K562 (cell line): ENCODE data around the gene PODXL2. TPM values are rescaled to one million over a fixed set of nuclear protein-coding genes. Genes with fewer than 3 reads are reported as not detected.
A peak's percentile ranks its signal among the peaks of the same experiment; 100 is the strongest.

Experiments used
- ATAC-seq: fragments of 200-7000 bp; cut with Tn5 transposase; 3 replicates; pipeline ENCODE4 v1.9.1; 2020; ENCODE audit warnings: moderate library complexity
- BruUV-seq: library from RNA; stranded (reverse); fragments of 400-500 nt; replicated peaks from 2 replicates; lab custom pipeline; 2021; lab: Mats Ljungman, UMichigan
- CTCF ChIA-PET: fragments of 300-600 bp; formaldehyde crosslinking; extraction: SDS; loops from one replicate; lab custom pipeline; 2021; ENCODE audit warnings: low intra/inter-chr PET ratio; lab: Yijun Ruan, JAX
- POLR2A ChIA-PET: fragments of 300-600, 350-650 bp; sonication (Branson Sonifier 250); formaldehyde crosslinking; extraction: SDS; loops from one replicate; lab custom pipeline; 2021; ENCODE audit warnings: antibody characterized with exemption, inconsistent platforms; lab: Yijun Ruan, JAX
- DNase-seq, 4 experiments: peaks; one replicate each; pipeline versions ENCODE4 v3.0.0 to v3.0.0-alpha.2; 2011 to 2018; ENCODE audit warnings: low spot score in 3 of 4, mixed read lengths in 3 of 4; ENCODE audit errors: extremely low read depth in 1 of 4
- FAIRE-seq: peaks from 2 replicates; lab custom pipeline; 2011; peaks lifted over from hg19 to GRCh38; lab: Jason Lieb, UNC
- H2AFZ ChIP-seq: 2 replicates; pipeline ENCODE4 v1.6.0; 2011; ENCODE audit warnings: low read depth, low read length, control low read depth, inconsistent platforms
- H3K27ac ChIP-seq: fragments of 200-600 bp; 3 replicates; pipeline ENCODE4 v1.8.0; 2011; ENCODE audit warnings: low read depth, mild to moderate bottlenecking, control low read depth, inconsistent platforms, low read length, moderate library complexity, mixed read lengths; ENCODE audit errors: extremely low read depth
- H3K27me3 ChIP-seq, 2 experiments: fragments of 300-600 bp in 1 of 2; 2 replicates in 1 of 2; 3 replicates in 1 of 2; pipeline versions ENCODE4 v1.6.0 to v1.8.0; 2011; ENCODE audit warnings: inconsistent platforms in 2 of 2, low read length in 2 of 2, mild to moderate bottlenecking in 1 of 2, mixed read lengths in 1 of 2, moderate library complexity in 1 of 2; ENCODE audit not compliant: control insufficient read depth in 2 of 2, insufficient read depth in 2 of 2
- H3K36me3 ChIP-seq: fragments of 300-600 bp; 3 replicates; pipeline ENCODE4 v1.8.0; 2011; ENCODE audit warnings: mild to moderate bottlenecking, low read length, inconsistent platforms; ENCODE audit not compliant: control insufficient read depth, insufficient read depth
- H3K4me1 ChIP-seq, 2 experiments: fragments of 200-600 bp in 1 of 2; replicated peaks in 1 of 2; 2 replicates in 1 of 2; 3 replicates in 1 of 2; pipeline versions ENCODE4 v1.5.1 to v1.8.0; 2011; ENCODE audit warnings: inconsistent platforms in 2 of 2, low read length in 2 of 2, mild to moderate bottlenecking in 1 of 2, mixed read lengths in 1 of 2, moderate library complexity in 1 of 2; ENCODE audit not compliant: control insufficient read depth in 2 of 2, insufficient read depth in 2 of 2
- H3K4me2 ChIP-seq: 2 replicates; pipeline ENCODE4 v1.6.1; 2011; ENCODE audit warnings: low read length, control low read depth, inconsistent platforms, mixed read lengths; ENCODE audit not compliant: insufficient read depth
- H3K4me3 ChIP-seq: fragments of 200-600 bp; sonication (generic), shearing (Covaris generic); 2 replicates; pipeline ENCODE4 v1.5.1; 2016; ENCODE audit warnings: control low read depth, inconsistent platforms
- H3K79me2 ChIP-seq: fragments of 200-600 bp; 3 replicates; pipeline ENCODE4 v1.8.0; 2011; ENCODE audit warnings: low read length, inconsistent platforms; ENCODE audit not compliant: control insufficient read depth, insufficient read depth
- H3K9ac ChIP-seq, 2 experiments: 2 replicates each; pipeline versions ENCODE4 v1.6.0 to v1.6.1; 2011; ENCODE audit warnings: low read depth in 2 of 2, low read length in 2 of 2, control low read depth in 1 of 2, inconsistent platforms in 1 of 2, mild to moderate bottlenecking in 1 of 2, mixed read lengths in 1 of 2; ENCODE audit not compliant: insufficient read depth in 1 of 2
- H3K9me1 ChIP-seq: one replicate; pipeline ENCODE4 v1.6.0; 2011; ENCODE audit warnings: inconsistent platforms, mild to moderate bottlenecking, low read length, moderate library complexity; ENCODE audit not compliant: control insufficient read depth, insufficient read depth
- H3K9me3 ChIP-seq: replicated peaks from 2 replicates; pipeline ENCODE4 v1.5.1; 2011; ENCODE audit warnings: low read depth, low read length, inconsistent platforms; ENCODE audit not compliant: control insufficient read depth, insufficient read depth
- H4K20me1 ChIP-seq: replicated peaks from 2 replicates; pipeline ENCODE4 v1.6.1; 2011; ENCODE audit warnings: low read length, inconsistent platforms, mixed read lengths; ENCODE audit not compliant: control insufficient read depth, insufficient read depth
- ATF3 ChIP-seq, 2 experiments: fragments of 450-650 bp in 1 of 2; sonication (generic) in 1 of 2; formaldehyde crosslinking in 1 of 2; IDR thresholded peaks in 1 of 2; conservative IDR thresholded peaks in 1 of 2; 2 replicates each; pipeline versions ENCODE4 v1.6.1 to v1.8.1; 2016 to 2023; ENCODE audit warnings: mild to moderate bottlenecking in 2 of 2, moderate library complexity in 2 of 2, inconsistent platforms in 1 of 2, missing genetic modification reagents in 1 of 2
- FOXO4 ChIP-seq: fragments of 450-650 bp; formaldehyde crosslinking; IDR thresholded peaks from 2 replicates; pipeline ENCODE4 v1.4.0; 2020; ENCODE audit warnings: mild to moderate bottlenecking, moderate library complexity
- GTF2A2 ChIP-seq: IDR thresholded peaks from 2 replicates; pipeline ENCODE4 v1.6.1; 2016; ENCODE audit warnings: mild to moderate bottlenecking, missing genetic modification characterization, missing compliant biosample characterization
- HDAC2 ChIP-seq: fragments of 450-650 bp; IDR thresholded peaks from 2 replicates; pipeline ENCODE4 v1.6.1; 2016; ENCODE audit warnings: mild to moderate bottlenecking
- HOXB6 ChIP-seq: fragments of 250-450 bp; sonication (Bioruptor Pico); IDR thresholded peaks from 2 replicates; pipeline ENCODE4 v1.5.1; 2022; ENCODE audit warnings: mild to moderate bottlenecking, borderline replicate concordance
- MEF2D ChIP-seq: conservative IDR thresholded peaks from 2 replicates; pipeline ENCODE4 v1.6.1; 2016; ENCODE audit warnings: low read depth, missing genetic modification characterization, missing compliant biosample characterization
- MXI1 ChIP-seq: IDR thresholded peaks from 2 replicates; pipeline ENCODE4 v1.6.1; 2011; ENCODE audit warnings: low read depth, mild to moderate bottlenecking, improper control_type of control experiment, low read length
- NR0B1 ChIP-seq: fragments of 450-650 bp; IDR thresholded peaks from one replicate; pipeline ENCODE4 v1.6.1; 2018; ENCODE audit warnings: mild to moderate bottlenecking, moderate library complexity; ENCODE audit not compliant: partially characterized antibody
- PBX2 ChIP-seq, 2 experiments: IDR thresholded peaks in 1 of 2; conservative IDR thresholded peaks in 1 of 2; 2 replicates each; pipeline ENCODE4 v1.6.1; 2016; ENCODE audit warnings: low read depth in 2 of 2, mild to moderate bottlenecking in 1 of 2, missing compliant biosample characterization in 1 of 2, missing genetic modification characterization in 1 of 2, moderate library complexity in 1 of 2
- PCBP2 ChIP-seq: fragments of 200-400 bp; formaldehyde crosslinking; IDR thresholded peaks from 2 replicates; pipeline ENCODE4 v1.6.1; 2018; ENCODE audit warnings: low read length, low read depth, mild to moderate bottlenecking, moderate library complexity; ENCODE audit not compliant: poor library complexity, severe bottlenecking
- SAFB2 ChIP-seq: fragments of 200-400 bp; formaldehyde crosslinking; IDR thresholded peaks from 2 replicates; pipeline ENCODE4 v1.6.1; 2018; ENCODE audit warnings: borderline replicate concordance, low read length, low read depth, moderate library complexity; ENCODE audit not compliant: severe bottlenecking
- ZNF589 ChIP-seq: fragments of 200-800 bp; sonication (Bioruptor generic); IDR thresholded peaks from 2 replicates; pipeline ENCODE4 v1.6.1; 2016; ENCODE audit warnings: low read depth, missing genetic modification characterization, missing compliant biosample characterization
- WGBS: fragments of 100-300 bp; shearing (Covaris generic); methylation state at CpG from one replicate; pipeline ENCODE4 v1.1.6; 2016; ENCODE audit warnings: low coverage, mixed read lengths; ENCODE audit not compliant: insufficient coverage; ENCODE audit errors: missing lambda C conversion rate; 5-methylcytosine and 5-hydroxymethylcytosine counted together
- in situ Hi-C: fragments of 300-500 bp; cut with MboI; formaldehyde crosslinking; loops from 4 replicates; pipeline ENCODE4 v1.15.0; 2018; ENCODE audit warnings: inconsistent platforms, mixed read lengths
- intact Hi-C: fragments of 100-400 bp; cut with micrococcal nuclease; formaldehyde crosslinking; loops from 2 replicates; pipeline ENCODE4 v1.14.2; 2022
- polyA plus RNA-seq, 8 experiments: library from polyadenylated mRNA; depleted of rRNA in 4 of 8; stranded (reverse) in 5 of 8; unstranded in 3 of 8; fragments of >200 nt; fragmentation: Nextera tagmentation in 2 of 8; fragmentation: Illumina TruSeq in 1 of 8; extraction: Ambion mirVana in 2 of 8; extraction: Trizol in 1 of 8; gene quantifications; 2 replicates each; pipeline versions ENCODE4 v1.2.1 to v1.2.3, GENCODE V29; 2011 to 2014; ENCODE audit warnings: inconsistent platforms in 1 of 8, missing spikeins in 1 of 8
- total RNA-seq, 7 experiments: library from RNA; depleted of rRNA in 6 of 7; stranded (reverse); fragments of >200 nt in 6 of 7; fragmentation: Illumina TruSeq in 2 of 7; extraction: Trizol in 2 of 7; gene quantifications; 2 replicates each; pipeline versions ENCODE4 v1.2.1 to v1.2.3, GENCODE V29; 2011 to 2021; ENCODE audit warnings: low replicate concordance in 1 of 7

Gene PODXL2
- total and polyA plus RNA-seq, 9 of the 15 experiments (the other 6 are each of a cell fraction or from before 2014, with no cell fraction given) = 0.03 to 52.5 (median 21.9) TPM

GRCh38 chr3:127660621-127661251 lies 31.8 kb downstream of the PODXL2 start:
- POLR2A ChIA-PET = interaction anchor here (0.7 kb wide), 1 partner anchor 72 kb away, joined by 3 read pairs; no protein-coding TSS in a partner anchor
- Histone ChIP-seq H3K9me3 (no peaks in the 10 kb centered on the region), H3K79me2 (no peaks in the 10 kb centered on the region), H3K9me1 (no peaks in the 10 kb centered on the region), H3K4me3 (no peak overlapping the region), H3K4me1 (no peaks in the 10 kb centered on the region; a peak in 1 of 5 replicates), H2AFZ (no peak overlapping the region), H3K27ac (no peak overlapping the region), H3K27me3 (no peaks in the 10 kb centered on the region), H3K9ac (no peak overlapping the region), H4K20me1 (no peaks in the 10 kb centered on the region), H3K36me3 (peaks cover 49% of the 10 kb centered on the region; the same call in 1 of the 3 replicates), H3K4me2 (no peak overlapping the region)
- ATAC-seq (no peak), DNase-seq (no peak), FAIRE-seq (no peak)
- CTCF ChIA-PET = no interaction called here
- BruUV-seq = TSS peak; percentile 73
- intact Hi-C loops = no loop called here
- 91% methylated on average over 7 of the region's 10 CpGs for WGBS
- in situ Hi-C loops = no loop called here
- TF ChIP-seq ZNF589 (CRISPR knock-in tag) = no peak
- TF ChIP-seq SAFB2 = no peak
- TF ChIP-seq ATF3 (IDR thresholded peaks at IDR 0.05) = no peak
- TF ChIP-seq ATF3 (CRISPR knock-in tag; conservative IDR thresholded peaks at IDR 0.05) = no peak
- no peak for TF ChIP-seq GTF2A2
- no peak for TF ChIP-seq MEF2D (tag)
- TF ChIP-seq PBX2 (CRISPR knock-in tag; IDR thresholded peaks at IDR 0.05; ENCODE audit: low read depth) = no peak
- no peak for TF ChIP-seq PBX2 (tag; conservative IDR thresholded peaks at IDR 0.05; ENCODE audit: low read depth)
- TF ChIP-seq HDAC2 = no peak
- TF ChIP-seq MXI1 = no peak
- no peak for TF ChIP-seq FOXO4
- TF ChIP-seq NR0B1 = no peak
- TF ChIP-seq HOXB6 = no peak
- no peak for TF ChIP-seq PCBP2
